Ishikawa (cell line): ENCODE measurements around the gene MAGI1.

Source experiments
- CEBPB ChIP-seq: IDR thresholded peaks from 2 replicates; pipeline ENCODE4 v1.6.1; 2012
- CREB1 ChIP-seq: IDR thresholded peaks from 2 replicates; pipeline ENCODE4 v1.6.1; 2012; ENCODE audit warnings: low read depth
- EGR1 ChIP-seq: IDR thresholded peaks from 2 replicates; pipeline ENCODE4 v1.6.1; 2012
- EP300 ChIP-seq: IDR thresholded peaks from 2 replicates; pipeline ENCODE4 v1.6.1; 2012; ENCODE audit warnings: borderline replicate concordance
- FOXM1 ChIP-seq: IDR thresholded peaks from 2 replicates; pipeline ENCODE4 v1.6.1; 2012; ENCODE audit warnings: low read depth, borderline replicate concordance
- NFIC ChIP-seq: IDR thresholded peaks from 2 replicates; pipeline ENCODE4 v1.6.1; 2012
- RAD21 ChIP-seq: IDR thresholded peaks from 2 replicates; pipeline ENCODE4 v1.6.1; 2012; ENCODE audit warnings: low read depth
- REST ChIP-seq: IDR thresholded peaks from 2 replicates; pipeline ENCODE4 v1.6.1; 2012; ENCODE audit warnings: low read depth, mild to moderate bottlenecking
- TAF1 ChIP-seq: IDR thresholded peaks from 2 replicates; pipeline ENCODE4 v1.6.1; 2012; ENCODE audit warnings: low read depth, mild to moderate bottlenecking
- TCF12 ChIP-seq: IDR thresholded peaks from 2 replicates; pipeline ENCODE4 v1.6.1; 2012; ENCODE audit warnings: low read depth
- TEAD4 ChIP-seq: IDR thresholded peaks from 2 replicates; pipeline ENCODE4 v1.6.1; 2012
- YY1 ChIP-seq: IDR thresholded peaks from 2 replicates; pipeline ENCODE4 v1.6.1; 2012; ENCODE audit warnings: low read depth
- ZBTB7A ChIP-seq: IDR thresholded peaks from 2 replicates; pipeline ENCODE4 v1.6.1; 2012; ENCODE audit warnings: low read depth
- TF ChIP-seq, protein P1 (sequence below): IDR thresholded peaks from 2 replicates; pipeline ENCODE4 v1.6.1; 2012
- TF ChIP-seq, protein P2 (sequence below): IDR thresholded peaks from 2 replicates; pipeline ENCODE4 v1.6.1; 2012

The MAGI1 gene

DNA sequence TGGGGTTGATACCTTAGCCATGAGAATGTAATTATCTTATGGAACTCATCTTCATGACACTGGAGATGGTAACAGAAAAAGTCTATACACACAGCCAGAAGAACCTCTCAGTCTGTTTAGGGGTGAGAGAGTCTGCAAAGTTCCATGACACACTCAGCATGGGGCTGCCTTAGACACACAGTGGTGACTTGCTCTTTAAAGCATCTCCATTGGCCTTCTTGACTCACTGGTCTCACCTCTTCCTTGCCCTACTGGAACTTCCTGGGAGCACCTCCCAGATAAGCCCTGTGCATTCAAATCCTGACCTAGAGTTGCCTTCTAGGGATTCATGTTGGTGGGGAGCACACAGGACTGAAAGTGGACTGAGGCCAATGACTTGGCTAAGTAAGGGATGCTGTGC, 9.3 kb downstream of the MAGI1 start:
- TF ChIP-seq CREB1 (no peak), TCF12 (no peak), EGR1 (no peak), NFIC (no peak), FOXM1 (no peak), TEAD4 (no peak), YY1 (no peak), RAD21 (no peak), CEBPB (no peak), REST (no peak), TAF1 (no peak), ZBTB7A (no peak), EP300 (no peak)
- TF ChIP-seq, protein P1, sequence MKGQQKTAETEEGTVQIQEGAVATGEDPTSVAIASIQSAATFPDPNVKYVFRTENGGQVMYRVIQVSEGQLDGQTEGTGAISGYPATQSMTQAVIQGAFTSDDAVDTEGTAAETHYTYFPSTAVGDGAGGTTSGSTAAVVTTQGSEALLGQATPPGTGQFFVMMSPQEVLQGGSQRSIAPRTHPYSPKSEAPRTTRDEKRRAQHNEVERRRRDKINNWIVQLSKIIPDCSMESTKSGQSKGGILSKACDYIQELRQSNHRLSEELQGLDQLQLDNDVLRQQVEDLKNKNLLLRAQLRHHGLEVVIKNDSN, result no peak
- TF ChIP-seq, protein P2, sequence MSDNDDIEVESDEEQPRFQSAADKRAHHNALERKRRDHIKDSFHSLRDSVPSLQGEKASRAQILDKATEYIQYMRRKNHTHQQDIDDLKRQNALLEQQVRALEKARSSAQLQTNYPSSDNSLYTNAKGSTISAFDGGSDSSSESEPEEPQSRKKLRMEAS, result no peak

GRCh38 chr3:66029014-66029413, 9.7 kb downstream of the MAGI1 start:
- TF ChIP-seq TEAD4, result no peak
- no peak for TF ChIP-seq FOXM1
- no peak for TF ChIP-seq ZBTB7A
- no peak for TF ChIP-seq EP300
- no peak for TF ChIP-seq EGR1
- TF ChIP-seq, protein P1, result no peak
- no peak for TF ChIP-seq YY1
- no peak for TF ChIP-seq TAF1
- no peak for TF ChIP-seq CREB1
- TF ChIP-seq, protein P2, result no peak
- TF ChIP-seq NFIC, result no peak
- no peak for TF ChIP-seq TCF12
- no peak for TF ChIP-seq CEBPB

- no peak for TF ChIP-seq RAD21
- TF ChIP-seq TEAD4, result no peak
- no peak for TF ChIP-seq CEBPB
- no peak for TF ChIP-seq TCF12
- TF ChIP-seq CREB1, result no peak
- no peak for TF ChIP-seq NFIC
- no peak for TF ChIP-seq YY1
- TF ChIP-seq, protein P1, result no peak
- TF ChIP-seq EP300, result no peak
- TF ChIP-seq ZBTB7A, result no peak
- TF ChIP-seq FOXM1, result no peak
- TF ChIP-seq TAF1, result no peak
- TF ChIP-seq, protein P2, result no peak
- no peak for TF ChIP-seq REST
- TF ChIP-seq EGR1, result no peak
These were observed 10.3 kb downstream of the MAGI1 start for GRCh38 chr3:66028457-66028856.

- TF ChIP-seq, protein P2, result no peak
- TF ChIP-seq CEBPB (no peak), FOXM1 (no peak), TCF12 (no peak), RAD21 (no peak), TAF1 (no peak), EP300 (no peak), REST (no peak), YY1 (no peak), EGR1 (no peak), TEAD4 (no peak), CREB1 (no peak)
- TF ChIP-seq, protein P1, result no peak
These were observed 14.9 kb downstream of the MAGI1 start for GRCh38 chr3:66023738-66024385.
